Measurements from ENCODE around the gene CLDN24.

CLDN24 gene

DNA sequence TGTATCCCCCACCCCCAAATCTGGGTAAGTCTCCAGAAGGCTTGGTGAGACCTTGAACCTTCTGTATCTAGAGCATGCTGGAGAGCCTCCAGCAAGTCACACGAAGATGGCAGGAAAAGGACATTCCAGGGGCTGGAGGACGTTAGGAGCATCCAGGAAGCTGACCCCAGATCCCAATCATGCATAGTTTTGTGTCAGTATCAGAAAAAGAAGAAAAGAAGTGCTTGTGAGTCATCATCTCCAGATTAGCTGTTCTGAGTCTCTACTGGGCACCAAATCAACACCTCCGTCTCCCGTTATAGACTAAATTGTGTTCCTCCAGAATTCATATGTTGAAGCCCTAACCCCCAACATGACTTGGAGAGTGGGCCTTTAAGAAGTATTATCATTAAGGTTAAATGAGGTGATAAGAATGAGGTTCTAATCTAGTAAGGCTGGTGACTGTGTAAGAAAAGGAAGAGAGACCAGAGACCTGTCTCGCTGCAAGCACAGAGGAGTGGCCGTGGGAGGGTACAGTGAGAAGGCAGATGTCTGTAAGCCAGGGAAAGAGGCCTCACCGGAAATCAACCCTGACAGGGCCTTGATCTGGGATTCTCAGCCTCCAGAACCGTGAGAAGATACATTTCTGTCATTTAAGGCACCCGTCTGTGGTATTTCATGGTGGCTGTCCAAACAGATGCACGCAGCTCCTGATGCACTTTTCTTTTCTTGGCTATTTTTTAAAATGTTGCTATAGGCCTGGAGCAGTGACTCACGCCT is 38.1 kb upstream of the CLDN24 start:
- TF ChIP-seq, protein P1, sequence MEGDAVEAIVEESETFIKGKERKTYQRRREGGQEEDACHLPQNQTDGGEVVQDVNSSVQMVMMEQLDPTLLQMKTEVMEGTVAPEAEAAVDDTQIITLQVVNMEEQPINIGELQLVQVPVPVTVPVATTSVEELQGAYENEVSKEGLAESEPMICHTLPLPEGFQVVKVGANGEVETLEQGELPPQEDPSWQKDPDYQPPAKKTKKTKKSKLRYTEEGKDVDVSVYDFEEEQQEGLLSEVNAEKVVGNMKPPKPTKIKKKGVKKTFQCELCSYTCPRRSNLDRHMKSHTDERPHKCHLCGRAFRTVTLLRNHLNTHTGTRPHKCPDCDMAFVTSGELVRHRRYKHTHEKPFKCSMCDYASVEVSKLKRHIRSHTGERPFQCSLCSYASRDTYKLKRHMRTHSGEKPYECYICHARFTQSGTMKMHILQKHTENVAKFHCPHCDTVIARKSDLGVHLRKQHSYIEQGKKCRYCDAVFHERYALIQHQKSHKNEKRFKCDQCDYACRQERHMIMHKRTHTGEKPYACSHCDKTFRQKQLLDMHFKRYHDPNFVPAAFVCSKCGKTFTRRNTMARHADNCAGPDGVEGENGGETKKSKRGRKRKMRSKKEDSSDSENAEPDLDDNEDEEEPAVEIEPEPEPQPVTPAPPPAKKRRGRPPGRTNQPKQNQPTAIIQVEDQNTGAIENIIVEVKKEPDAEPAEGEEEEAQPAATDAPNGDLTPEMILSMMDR (IDR thresholded peaks at IDR 0.05; ENCODE audit: insufficient read depth, low read depth, low read length, missing control alignments), result no peak
- no peak overlapping the region for H3K4me3 ChIP-seq (ENCODE audit: low read depth, low read length)
- DNase-seq (ENCODE audit: low read depth), result no peak

DNA sequence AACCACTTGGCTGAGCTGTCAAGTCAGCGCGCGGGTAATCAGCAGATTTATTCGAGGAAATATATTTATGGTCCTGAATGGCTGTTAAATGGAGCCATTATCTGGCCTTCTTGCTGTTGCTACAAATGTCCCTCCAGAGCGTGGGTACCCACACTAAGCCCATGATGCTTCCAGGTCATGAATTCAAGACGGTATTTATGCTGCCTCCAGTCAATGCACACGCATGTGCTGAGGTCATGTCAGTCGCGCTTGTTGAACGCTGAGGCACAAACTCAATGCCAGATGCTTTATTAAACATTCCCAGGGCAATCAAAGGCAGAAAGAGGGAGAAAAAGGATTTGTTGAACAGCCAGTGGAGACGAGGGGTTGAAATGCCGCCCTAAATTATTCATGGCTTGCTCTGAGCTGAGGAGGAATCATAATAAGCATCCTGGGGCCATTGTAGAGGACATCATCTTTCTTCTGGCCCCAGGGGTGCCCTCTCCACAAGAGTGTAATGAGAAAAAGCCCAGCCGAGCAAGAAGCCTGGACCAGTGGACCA is 36.1 kb upstream of the CLDN24 start:
- no peak for DNase-seq (ENCODE audit: low read depth)
- TF ChIP-seq, protein P1 (IDR thresholded peaks at IDR 0.05; ENCODE audit: insufficient read depth, low read depth, low read length, missing control alignments), result no peak
- H3K4me3 ChIP-seq (ENCODE audit: low read depth, low read length), result no peak overlapping the region

DNA sequence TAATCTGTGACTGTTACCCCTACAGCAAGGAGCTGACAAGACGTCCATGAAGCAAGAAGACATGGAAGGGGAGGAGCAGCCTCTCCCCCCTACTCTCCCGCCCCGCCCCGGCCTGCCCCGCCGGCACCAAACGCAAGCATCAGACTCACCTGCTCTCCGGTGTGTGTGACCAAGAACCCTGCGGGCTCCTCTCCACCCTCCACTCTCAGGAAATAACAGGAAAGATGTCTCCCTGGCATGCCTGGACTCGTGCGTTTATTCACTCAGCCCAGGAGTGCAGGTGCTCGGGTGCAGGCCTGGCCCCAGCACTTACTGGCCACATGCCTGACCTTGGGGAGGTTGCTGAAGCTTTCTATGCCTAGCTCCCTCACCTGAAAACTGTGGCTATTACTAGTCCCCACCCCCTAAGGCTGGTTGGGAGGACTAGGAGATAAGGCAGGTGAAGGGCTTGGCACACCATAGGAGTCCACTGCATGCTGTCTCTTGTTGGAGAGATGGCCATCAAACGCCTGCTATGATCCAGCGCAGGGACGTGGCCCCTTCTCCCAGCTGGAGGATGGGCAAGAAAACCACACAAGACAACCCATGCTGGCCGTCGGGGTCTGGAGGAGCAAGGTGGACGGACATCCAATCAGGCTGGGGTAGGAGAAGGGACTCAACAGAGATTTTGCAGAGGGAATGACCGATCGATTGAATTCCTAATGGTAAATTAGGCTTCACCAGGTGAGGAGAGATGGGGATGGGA is 34.9 kb upstream of the CLDN24 start:
- DNase-seq (ENCODE audit: low read depth), result no peak
- TF ChIP-seq, protein P1 (IDR thresholded peaks at IDR 0.05; ENCODE audit: insufficient read depth, low read depth, low read length, missing control alignments), result no peak
- H3K4me3 ChIP-seq (ENCODE audit: low read depth, low read length), result no peak overlapping the region

DNA sequence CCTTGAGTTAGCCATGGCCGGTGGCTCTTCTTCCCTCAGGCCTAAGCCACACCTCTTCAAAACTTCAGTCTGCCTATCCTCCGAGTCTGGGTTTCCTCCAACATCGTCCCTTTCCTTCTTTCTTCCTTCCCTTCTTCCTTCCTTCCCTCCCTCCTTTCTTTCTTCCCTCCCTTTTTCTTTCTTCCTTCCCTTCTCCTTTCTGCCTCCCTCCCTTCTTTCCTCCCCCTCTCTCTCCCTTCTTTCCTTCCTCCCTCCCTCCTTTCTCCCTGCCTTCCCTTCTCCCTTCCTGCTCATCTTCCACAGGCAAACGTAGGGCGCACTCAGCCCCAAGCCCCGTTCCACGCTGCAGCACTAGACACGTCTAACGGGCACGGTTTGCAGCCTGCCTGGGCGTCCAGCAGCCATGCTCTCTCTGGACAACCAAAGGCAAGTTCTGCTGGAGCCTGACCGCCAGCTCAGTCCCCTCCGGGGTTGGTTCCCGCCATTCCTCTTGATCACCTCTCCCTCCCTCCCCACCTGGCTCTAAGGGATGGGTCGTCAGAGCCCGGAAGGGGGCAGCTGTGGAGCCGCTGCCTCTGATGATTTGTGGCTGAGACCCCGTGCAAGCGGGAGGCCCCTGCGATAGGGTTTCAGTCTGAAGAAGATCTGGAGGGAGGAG is 34.1 kb upstream of the CLDN24 start:
- TF ChIP-seq, protein P1 (IDR thresholded peaks at IDR 0.05; ENCODE audit: insufficient read depth, low read depth, low read length, missing control alignments), result no peak
- no peak for DNase-seq (ENCODE audit: low read depth)
- H3K4me3 ChIP-seq (ENCODE audit: low read depth, low read length), result no peak overlapping the region

DNA sequence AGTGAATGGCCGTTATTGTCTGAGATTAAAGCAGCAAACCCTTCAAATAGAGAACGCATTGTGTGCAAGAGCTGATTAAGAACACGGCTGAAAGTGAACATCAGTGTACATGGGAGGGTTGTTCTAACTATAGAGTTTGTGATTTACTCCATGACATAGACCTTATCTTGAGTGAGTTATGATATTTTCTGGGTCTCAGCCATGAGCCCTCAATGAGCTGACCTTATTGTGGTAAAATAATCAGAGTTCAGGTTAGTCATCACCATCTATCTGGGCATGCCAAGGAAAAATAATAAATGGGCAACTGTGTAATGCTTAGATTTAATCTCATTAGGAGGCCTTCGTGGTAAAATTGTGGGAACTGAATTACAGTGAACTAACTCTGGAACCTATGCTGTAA is 33.2 kb upstream of the CLDN24 start:
- TF ChIP-seq, protein P1 (IDR thresholded peaks at IDR 0.05; ENCODE audit: insufficient read depth, low read depth, low read length, missing control alignments), result no peak
- DNase-seq (ENCODE audit: low read depth), result no peak
- no peak overlapping the region for H3K4me3 ChIP-seq (ENCODE audit: low read depth, low read length)

DNA sequence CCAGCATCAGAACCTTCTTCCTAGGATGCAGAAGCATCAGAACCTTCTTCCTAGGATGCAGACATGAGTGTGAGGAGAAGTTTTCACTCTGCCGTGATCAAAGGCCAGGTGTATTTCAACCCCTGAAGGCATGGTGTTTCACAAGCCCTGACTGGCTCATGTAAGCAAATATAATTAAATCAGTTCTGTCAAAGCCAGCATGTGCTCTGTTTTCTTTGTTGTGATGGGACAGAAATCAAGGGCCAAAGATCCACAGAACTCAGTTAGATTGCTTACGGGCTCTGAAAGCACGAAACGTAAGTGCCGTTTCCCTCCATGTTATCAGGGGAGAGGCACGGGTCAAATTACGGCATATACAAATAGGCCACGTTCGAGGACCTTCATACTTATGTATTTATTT is 32.0 kb upstream of the CLDN24 start:
- TF ChIP-seq, protein P1 (IDR thresholded peaks at IDR 0.05; ENCODE audit: insufficient read depth, low read depth, low read length, missing control alignments), result no peak
- no peak overlapping the region for H3K4me3 ChIP-seq (ENCODE audit: low read depth, low read length)
- no peak for DNase-seq (ENCODE audit: low read depth)
